GM21390 (cell line): ENCODE measurements around the gene PPP2R5A.
"Not testable (repeated sequence)": the region's sequence is repeated elsewhere in the genome, so short reads cannot be mapped to it uniquely, and the experiment has no call there.

Experiments
- ATAC-seq: cut with Tn5 transposase; IDR thresholded peaks from one replicate; pipeline ENCODE4 v1.9.1; 2021; ENCODE audit not compliant: unreplicated experiment

PPP2R5A gene

DNA sequence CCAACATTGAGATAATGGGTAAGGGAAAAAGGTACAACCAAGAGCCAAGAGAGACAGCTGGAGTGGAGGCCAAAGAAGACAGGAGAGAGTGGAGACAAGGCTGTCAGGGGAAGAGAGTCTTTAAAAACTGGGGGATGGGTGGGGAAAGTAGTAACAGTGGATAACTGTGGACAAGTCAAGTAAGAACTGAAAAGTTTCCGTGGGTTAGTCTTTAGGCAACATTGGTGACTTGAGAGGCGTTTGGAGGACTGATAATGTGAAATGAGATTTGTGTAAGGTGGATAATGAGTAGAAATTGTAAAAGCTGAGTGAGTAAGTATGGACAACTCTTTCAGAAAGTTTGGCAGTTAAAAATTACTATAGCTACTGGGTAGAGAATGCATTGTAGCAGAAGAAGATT lies 10.4 kb downstream of the PPP2R5A start:
- ATAC-seq: no peak

DNA sequence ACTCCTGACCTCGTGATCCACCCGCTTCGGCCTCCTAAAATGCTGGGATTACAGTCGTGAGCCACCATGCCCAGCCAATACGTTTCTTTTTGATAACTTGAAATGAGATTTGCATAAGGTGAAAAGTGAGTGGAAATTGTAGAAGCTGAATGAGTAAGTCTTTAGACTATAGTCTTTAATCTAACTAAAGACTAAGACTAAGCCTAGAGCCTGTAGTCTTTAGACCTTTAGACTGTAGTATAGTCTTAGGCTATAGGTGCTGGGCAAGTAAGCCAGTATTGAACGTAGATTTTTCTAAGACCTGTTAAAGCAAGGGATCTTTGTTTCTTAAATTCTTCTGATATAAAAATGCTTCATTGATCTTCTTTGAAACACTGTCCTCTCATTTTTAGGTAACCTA lies 12.1 kb downstream of the PPP2R5A start:
- ATAC-seq: no peak

DNA sequence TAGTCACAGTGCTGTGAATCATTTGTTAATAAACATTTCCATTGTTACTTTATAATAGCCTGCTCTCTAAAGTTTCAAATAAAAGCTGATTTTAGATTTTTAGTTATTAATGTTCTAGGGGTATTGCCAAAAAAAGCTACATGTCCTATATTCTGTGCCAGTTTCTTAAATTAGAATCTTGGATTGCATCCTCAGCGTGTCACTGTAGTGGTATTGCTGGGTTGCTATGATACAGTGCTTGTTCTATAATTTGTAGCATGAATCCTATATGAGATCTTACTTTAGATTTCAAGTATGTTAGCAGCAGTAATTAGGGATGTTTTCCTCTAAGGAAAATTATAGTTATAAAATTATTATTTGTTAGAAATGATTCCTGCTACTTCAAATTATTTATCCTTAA lies 16.4 kb downstream of the PPP2R5A start:
- ATAC-seq: no peak

DNA sequence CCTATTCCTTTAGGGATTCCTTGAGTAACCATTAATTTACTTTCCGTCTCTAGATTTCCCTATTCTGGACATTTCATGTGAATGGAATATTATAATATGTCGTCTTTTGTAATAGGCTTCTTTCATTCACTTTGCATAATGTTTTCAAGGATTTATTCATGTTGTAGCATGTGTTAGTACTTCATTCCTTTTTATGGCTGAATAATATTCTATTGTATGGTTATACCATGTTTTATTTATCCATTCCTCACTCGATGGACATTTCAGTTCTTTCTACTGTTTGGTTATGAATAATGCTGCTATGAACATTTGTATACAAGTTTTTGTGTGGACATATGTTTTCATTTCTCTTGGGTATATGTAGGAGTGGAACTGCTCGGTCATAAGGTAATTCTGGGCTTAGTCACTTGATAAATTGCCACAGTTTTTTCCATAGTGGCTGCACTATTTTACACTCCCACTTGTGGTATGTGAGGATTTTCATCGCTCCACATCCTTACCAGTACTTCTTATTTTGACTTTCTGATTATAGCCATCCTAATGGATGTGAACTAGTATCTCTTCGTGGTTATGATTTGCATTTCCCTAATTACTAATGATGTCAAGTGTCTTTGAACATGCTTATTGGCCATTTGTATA lies 17.7 kb downstream of the PPP2R5A start:
- ATAC-seq: no peak

DNA sequence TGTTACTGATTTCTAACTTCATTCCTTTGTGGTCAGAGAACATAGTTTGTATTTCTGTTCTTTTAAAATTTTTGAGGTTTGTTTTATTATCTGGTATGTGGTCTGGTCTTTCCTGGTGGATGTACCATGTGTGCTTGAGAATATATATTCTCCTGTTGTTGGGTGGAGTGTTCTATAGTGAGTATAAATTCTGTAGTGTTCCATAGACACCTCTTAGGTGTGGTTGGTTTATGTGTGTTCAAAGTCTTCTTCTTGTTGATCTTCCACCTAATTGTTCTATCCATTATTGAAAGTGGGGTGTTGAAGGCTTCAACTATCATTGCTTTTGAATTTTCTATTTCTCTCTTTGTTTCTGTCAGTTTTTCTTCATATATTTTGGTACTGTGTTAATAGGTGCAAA lies 20.1 kb downstream of the PPP2R5A start:
- ATAC-seq: no peak

DNA sequence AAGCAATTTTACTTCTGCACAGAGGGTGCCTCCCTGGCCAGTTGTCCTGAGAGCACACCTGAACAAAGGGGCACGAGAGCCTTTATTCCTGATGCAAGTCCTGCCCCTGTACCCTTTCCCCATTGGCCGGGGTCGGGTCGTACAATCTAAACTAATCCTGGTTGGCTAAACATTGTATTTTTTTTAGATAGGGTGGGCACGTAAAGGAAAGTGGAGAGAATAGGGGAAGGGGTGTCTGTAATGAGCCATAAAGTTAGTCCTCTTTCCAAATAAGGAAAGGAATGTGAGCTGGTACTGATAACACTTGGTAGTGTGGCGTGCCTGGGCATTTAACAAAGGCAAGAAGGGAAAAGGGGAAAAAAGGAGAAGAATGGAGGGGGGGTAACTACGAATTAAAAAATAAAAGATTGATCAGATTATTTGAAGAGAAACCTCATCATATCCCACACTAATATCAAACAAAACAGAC lies 20.8 kb downstream of the PPP2R5A start:
- ATAC-seq: not testable (repeated sequence)

DNA sequence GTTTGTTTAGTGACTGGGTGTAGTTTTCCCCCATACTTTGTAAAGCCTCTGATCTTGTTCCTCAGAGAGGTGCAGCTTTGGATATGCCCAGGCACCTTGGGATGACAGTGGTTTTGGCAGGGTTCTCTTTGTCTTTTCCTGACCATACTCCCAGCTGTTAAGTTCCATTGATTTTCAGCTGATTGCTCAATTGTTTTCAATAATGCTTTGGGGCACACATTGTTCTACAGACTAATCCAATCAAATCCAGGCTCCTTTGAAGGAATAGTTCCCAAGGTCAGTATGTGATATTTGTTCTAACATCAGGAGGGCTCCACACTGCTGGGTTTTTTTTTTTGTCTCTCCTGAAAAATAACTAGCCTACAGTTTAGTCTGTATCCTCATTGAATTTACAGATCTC lies 24.8 kb downstream of the PPP2R5A start:
- ATAC-seq: no peak

DNA sequence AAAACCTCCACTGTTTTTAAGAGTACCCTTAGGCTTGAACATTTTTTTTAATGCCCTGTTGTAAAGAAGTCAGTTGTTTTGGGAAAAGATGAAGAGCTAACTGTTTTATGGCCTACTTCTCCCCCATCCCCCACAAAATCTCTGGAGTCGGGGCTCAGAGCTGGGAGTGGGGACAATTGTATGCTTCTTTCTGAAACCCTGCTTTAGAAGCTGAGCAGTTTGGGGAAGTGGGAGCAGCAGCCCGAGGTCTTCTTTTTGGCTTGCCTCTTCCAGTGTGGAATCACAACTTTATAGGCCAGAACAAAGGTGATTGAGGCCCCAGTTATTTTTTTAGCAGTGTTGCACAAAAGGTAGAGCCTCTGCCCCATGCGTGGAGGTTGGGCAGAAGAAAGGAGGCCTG lies 25.2 kb downstream of the PPP2R5A start:
- no peak for ATAC-seq

DNA sequence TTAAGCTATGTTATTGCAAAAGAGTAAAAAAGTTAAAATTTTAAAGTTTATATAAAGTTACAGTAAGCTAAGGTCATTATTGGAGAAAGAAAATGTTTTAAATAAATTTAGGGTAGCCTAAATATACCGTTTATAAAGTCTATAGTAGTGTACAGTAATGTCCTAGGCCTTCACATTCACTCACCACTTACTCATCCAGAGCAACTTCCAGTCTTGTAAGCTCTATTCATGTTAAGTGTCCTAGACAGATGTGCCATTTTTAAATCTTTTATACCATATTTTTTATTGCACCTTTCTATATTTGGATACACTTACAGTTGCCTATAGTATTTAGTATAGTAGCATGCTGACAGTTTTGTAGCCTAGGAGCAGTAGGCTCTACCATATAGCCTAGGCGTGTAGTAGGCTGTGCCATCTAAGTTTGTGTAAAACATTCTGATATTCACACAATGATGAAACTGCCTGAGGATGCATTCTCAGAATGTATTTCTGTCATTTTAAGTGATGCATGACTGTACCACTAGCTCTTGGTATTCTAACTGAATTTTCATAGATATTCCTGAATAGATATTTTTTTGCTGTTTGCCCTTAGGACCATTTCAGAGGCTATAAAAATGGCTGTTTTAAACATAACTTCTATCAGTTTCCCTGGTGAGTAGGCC lies 26.8 kb downstream of the PPP2R5A start:
- no peak for ATAC-seq

DNA sequence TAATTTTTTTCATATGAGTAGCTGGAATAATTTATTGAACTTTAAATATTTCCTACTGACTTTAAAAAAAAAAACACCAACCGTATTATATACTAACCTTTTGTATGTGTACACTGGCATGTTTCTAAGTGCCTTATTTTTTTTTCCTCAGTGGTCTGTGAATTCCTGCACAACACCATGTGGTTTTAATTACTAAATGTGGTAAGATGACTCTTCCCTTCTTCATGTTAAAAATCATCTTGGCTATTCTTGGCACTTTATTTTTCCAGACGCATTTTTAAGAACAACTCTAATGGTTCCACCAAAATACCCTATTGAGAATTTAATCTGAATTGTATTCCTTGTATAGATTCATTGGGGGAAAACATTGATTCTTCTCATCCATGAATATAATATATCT lies 28.4 kb downstream of the PPP2R5A start:
- ATAC-seq: no peak

DNA sequence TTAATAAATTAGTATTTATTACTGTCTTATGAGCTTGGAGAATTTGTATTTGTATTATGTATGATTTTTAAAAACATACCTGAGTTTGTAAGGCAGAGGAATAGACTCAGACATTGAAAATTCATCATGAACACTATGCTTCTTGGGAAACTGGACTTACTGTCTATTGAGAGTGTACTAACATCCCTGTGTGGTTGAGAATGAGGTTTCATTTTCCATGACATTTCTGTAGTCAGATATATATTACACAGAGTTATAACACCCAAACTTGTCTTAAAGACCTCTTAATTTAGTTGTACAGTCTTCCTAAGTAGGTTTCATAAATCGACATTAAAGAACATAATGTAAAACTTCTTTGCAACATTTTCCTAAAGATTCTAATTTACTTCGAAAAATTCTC lies 30.0 kb downstream of the PPP2R5A start:
- no peak for ATAC-seq

DNA sequence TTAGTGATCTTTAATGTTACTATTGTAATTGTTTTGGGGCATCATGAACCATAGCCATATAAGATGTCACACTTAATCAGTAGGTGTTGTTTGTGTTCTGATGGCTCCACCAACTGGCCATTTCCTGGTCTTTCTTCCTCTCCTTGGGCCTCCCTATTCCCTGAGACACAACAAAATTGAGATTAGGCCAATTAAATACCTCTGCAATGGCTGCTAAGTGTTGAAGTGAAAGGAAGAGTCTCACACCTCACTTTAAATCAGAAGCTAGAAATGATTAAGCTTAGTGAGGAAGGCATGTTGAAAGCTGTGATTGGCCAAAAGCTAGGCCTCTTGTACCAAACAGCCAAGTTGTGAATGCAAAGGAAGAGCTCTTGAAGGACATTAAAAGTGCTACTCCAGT lies 30.7 kb downstream of the PPP2R5A start:
- ATAC-seq: peak; percentile 45

DNA sequence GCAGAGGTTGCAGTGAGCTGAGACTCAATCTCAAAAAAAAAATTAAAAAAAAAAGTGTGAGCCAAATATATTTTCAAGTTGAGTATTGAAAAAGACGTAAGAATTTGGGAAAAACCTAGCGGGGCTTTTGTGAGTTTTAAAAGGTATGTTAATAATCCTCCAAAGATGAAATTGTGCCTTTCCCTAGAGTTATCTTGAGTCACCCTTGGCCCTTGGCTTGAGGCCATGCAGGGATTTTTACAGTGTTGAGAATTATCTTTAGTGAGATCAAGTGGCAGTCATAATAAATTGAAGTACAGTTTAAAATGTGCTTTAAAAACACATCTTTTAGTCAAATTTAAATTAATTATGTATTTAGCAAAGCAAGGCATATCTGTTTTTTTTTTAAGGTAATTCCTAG lies 32.7 kb downstream of the PPP2R5A start:
- no peak for ATAC-seq

DNA sequence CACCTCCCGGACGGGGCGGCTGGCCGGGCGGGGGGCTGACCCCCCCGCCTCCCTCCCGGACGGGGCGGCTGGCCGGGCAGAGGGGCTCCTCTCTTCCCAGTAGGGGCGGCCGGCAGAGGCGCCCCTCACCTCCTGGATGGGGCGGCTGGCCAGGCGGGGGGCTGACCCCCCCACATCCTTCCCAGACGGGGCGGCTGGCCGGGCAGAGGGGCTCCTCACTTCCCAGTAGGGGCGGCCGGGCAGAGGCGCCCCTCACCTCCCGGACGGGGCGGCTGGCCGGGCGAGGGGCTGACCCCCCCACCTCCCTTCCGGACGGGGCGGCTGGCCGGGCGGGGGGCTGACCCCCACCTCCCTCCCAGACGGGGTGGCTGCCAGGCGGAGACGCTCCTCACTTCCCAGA lies 35.8 kb downstream of the PPP2R5A start:
- ATAC-seq: not testable (repeated sequence)

DNA sequence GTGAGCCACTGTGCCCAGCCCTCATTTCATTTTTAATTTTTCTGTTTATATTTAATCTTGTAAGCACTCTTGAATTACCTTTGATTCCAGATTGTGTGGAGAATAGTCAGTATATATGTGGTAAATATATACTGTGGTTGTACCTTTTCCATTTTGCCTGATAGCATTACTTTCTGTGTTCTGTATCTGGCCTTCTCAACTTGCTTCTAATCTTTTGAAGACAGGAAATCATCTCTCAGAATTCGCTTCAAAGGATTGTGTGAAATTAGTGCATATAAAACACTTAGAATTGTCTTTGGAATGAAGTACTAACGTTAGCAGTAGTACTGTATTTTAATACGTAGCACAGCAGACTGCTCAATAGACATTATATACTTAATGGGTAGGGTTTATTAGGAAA lies 37.9 kb downstream of the PPP2R5A start:
- ATAC-seq: no peak

DNA sequence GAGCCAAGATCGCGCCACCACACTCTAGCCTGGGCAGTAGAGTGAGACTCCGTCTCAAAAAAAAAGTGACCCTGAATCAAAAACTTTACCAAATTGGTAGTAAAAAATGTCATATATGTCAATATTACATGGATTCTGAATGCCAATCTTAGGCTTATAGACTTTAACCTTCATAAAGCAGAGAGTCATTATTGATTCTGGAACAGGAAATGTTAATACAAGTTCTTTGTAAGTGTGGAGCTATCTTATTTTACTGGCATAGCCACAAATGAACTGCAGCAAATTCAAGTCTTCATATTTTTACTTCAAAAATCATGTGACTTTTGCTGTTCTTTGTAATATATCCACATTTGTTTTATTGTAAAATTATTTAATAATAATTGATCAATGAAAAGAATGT lies 41.3 kb downstream of the PPP2R5A start:
- no peak for ATAC-seq

DNA sequence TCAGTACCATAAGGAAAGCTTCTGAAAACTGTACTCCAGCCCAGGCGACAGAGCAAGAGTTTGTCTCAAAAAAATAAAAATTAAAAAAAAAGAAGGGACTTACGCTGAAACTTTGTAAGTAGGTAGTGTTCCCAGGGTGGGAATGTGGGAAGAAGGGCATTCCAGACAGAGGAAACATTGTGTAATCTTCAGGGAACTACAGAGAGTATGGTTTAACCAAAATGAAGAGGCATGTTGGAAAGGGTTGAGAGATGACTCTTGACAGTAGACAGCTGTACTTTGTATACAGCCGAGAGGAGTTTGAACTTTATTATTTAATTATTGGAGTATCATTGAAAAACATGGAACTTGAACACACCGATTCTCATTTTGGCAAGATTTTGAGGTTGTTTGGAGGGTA lies 43.0 kb downstream of the PPP2R5A start:
- no peak for ATAC-seq

DNA sequence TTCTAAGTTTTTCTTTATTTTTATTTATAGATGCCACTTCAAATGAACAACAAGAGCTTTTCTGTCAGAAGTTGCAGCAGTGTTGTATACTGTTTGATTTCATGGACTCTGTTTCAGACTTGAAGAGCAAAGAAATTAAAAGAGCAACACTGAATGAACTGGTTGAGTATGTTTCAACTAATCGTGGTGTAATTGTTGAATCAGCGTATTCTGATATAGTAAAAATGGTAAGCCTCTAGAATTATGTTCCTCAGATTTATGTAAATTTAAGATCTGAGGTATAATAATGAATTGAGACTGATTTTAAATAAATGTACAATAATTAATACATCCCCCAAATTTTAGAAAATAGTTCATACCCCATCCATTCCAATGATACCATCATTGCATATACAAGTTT lies 43.9 kb downstream of the PPP2R5A start:
- no peak for ATAC-seq

DNA sequence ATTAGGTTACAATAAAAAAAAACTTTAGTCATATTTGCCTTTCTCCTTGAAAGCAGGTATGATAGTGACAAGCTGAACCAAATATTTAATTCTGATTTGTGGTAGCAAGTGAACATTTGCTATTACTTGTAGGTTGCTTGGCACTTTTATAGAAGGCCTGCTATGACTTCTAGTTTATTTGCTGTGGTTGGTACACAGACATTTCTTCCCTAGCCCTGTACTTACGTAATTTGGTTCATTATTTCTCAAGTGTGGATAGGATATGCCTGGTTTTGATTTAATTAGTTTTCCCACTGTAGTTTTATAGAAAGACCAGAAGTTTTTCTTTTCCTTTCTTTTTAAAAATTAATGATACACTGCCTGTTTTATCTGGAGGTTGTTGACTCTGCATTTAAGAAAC lies 55.9 kb downstream of the PPP2R5A start:
- no peak for ATAC-seq

DNA sequence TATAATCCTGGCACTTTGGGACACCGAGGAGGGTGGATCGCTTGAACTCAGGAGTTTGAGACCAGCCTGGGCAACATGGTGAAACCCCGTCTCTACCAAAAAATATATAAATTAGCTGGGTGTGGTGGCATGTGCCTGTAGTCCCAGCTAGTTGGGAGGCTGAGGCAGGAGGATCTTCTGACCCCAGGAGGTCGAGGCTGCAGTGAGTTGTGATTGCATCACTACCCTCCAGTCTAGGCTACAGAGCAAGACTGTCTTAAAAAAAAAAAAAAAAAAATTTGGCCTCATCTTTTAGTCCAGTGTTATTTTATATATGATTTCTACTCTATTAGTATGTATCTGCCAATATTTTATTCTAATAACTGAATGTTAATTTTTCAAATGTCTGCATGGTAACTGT lies 59.7 kb downstream of the PPP2R5A start:
- ATAC-seq: no peak

DNA sequence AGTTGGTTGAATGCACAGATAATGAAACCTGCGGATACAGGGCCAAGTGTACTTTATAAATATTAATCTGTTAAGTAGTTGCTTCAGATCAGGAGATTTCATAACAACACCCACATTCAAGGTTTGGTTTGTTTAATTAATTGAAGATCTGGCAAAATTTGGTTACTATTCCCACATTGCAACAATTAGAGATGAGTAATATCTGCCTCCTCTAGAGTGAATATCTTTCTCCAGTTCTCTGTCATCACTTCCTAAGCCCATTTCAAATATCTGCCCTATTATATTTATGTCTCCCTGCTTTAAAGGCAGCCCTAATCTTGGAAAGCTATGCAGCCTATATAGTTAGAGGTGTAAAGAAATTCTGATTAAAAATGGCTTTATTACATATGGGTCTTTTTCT lies 61.4 kb downstream of the PPP2R5A start:
- no peak for ATAC-seq

DNA sequence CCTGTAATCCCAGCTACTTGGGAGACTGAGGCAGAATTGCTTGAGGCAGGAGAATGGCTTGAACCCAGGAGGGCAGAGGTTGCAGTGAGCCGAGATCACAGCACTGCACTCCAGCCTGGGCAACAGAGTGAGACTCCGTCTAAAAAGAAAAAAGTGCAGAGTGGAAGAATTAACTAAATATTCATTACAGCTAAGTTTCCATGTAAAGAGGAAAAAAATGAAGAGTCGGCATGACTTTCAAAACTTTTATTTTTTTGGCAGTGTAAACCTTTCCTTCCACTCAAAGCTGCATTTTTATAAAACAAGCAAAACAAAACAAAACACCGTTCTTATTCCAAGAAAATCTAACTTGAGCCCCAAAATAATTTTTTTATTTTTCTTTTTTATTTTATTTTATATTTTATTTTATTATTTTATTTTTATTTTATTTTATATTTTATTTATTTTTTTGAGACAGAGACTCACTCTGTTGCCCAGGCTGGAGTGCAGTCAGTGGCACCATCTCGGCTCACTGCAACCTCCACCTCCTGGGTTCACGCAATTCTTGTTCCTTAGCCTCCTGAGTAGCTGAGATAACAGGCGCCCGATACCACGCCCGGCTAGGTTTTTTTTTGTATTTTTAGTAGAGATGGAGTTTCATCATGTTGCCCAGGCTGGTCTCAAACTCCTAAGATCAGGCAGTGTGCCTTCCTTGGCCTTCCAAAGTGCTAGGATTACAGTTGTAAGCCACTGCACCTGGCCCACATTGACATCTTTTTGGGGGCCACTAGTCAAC lies 66.6 kb downstream of the PPP2R5A start:
- ATAC-seq: no peak
